Panc1 (cell line): ENCODE measurements around the gene NTMT1. TPM values are rescaled to one million over a fixed set of nuclear protein-coding genes. Genes with fewer than 3 reads are reported as not detected.

ENCODE experiments used
- ATAC-seq: fragments of 200-7000 bp; cut with Tn5 transposase; 2 replicates; pipeline ENCODE4 v1.9.1; 2020; ENCODE audit warnings: mild to moderate bottlenecking, moderate library complexity
- BruUV-seq: library from RNA; stranded (reverse); fragments of 400-500 nt; replicated peaks from 2 replicates; lab custom pipeline; 2021; lab: Mats Ljungman, UMichigan
- CTCF ChIA-PET: fragments of 300-600 bp; sonication (Branson Sonifier 250); formaldehyde crosslinking; loops from one replicate; lab custom pipeline; 2022; ENCODE audit warnings: antibody characterized with exemption; lab: Charles Lee
- POLR2A ChIA-PET: fragments of 300-600 bp; sonication (Branson Sonifier 250); formaldehyde crosslinking; loops from one replicate; lab custom pipeline; 2022; ENCODE audit warnings: antibody characterized with exemption; lab: Charles Lee
- DNase-seq: peaks from one replicate; pipeline ENCODE4 v3.0.0-alpha.2; 2010; ENCODE audit warnings: low read depth, low spot score
- H3K27ac ChIP-seq: 2 replicates; pipeline ENCODE4 v1.5.1; 2011; ENCODE audit warnings: mild to moderate bottlenecking, low read length, inconsistent platforms
- H3K27me3 ChIP-seq: fragments of 200-500 bp; sonication (Bioruptor generic); 2 replicates; pipeline ENCODE4 v1.6.0; 2014; ENCODE audit warnings: low read length, inconsistent platforms; ENCODE audit not compliant: control insufficient read depth, insufficient read depth
- H3K36me3 ChIP-seq: fragments of 200-500 bp; sonication (Bioruptor generic); 2 replicates; pipeline ENCODE4 v1.5.1; 2014; ENCODE audit warnings: inconsistent platforms, mild to moderate bottlenecking, low read length, moderate library complexity; ENCODE audit not compliant: control insufficient read depth, insufficient read depth
- H3K4me1 ChIP-seq: 2 replicates; pipeline ENCODE4 v1.5.1; 2011; ENCODE audit warnings: inconsistent platforms, mild to moderate bottlenecking, low read length, moderate library complexity; ENCODE audit not compliant: control insufficient read depth, insufficient read depth
- H3K4me3 ChIP-seq, 2 experiments: 2 replicates each; pipeline ENCODE4 v1.5.1; 2011 to 2012; ENCODE audit warnings: low read depth in 2 of 2, low read length in 2 of 2, mild to moderate bottlenecking in 2 of 2, inconsistent platforms in 1 of 2, moderate library complexity in 1 of 2
- H3K9me3 ChIP-seq: fragments of 200-500 bp; sonication (Bioruptor generic); 2 replicates; pipeline ENCODE4 v1.5.1; 2014; ENCODE audit warnings: low read depth, mild to moderate bottlenecking, inconsistent platforms, low read length, moderate library complexity; ENCODE audit not compliant: control insufficient read depth, insufficient read depth
- CTCF ChIP-seq: fragments of 450-650 bp; IDR thresholded peaks from 2 replicates; pipeline ENCODE4 v1.5.1; 2017; ENCODE audit warnings: mild to moderate bottlenecking
- POLR2AphosphoS5 ChIP-seq: IDR thresholded peaks from 2 replicates; pipeline ENCODE4 v1.6.1; 2012; ENCODE audit warnings: mild to moderate bottlenecking, low read depth, low read length, moderate library complexity
- REST ChIP-seq, 2 experiments: IDR thresholded peaks; 2 replicates each; pipeline ENCODE4 v1.6.1; 2011 to 2012; ENCODE audit warnings: low read depth in 2 of 2, control low read depth in 1 of 2, low read length in 1 of 2, mild to moderate bottlenecking in 1 of 2, moderate library complexity in 1 of 2; ENCODE audit not compliant: insufficient read depth in 1 of 2
- SIN3A ChIP-seq: IDR thresholded peaks from 2 replicates; pipeline ENCODE4 v1.6.1; 2012; ENCODE audit warnings: low read depth, mild to moderate bottlenecking, low read length, moderate library complexity, borderline replicate concordance; ENCODE audit not compliant: insufficient read depth
- TCF7L2 ChIP-seq: IDR thresholded peaks from 2 replicates; pipeline ENCODE4 v1.6.1; 2011; ENCODE audit warnings: mild to moderate bottlenecking, low read depth, low read length, inconsistent platforms
- in situ Hi-C: cut with HindIII; loops from 2 replicates; pipeline ENCODE4 v1.10.0; 2016; ENCODE audit warnings: low sequenced_read_pairs, low pct_unique_long_range_greater_than_20kb
- intact Hi-C: fragments of 100-400 bp; cut with micrococcal nuclease; formaldehyde crosslinking; loops from one replicate; pipeline ENCODE4 v1.10.0; 2022; ENCODE audit not compliant: unreplicated experiment
- total RNA-seq: library from RNA; stranded (reverse); gene quantifications from one replicate; pipeline ENCODE4 v1.2.1, GENCODE V29; 2021; ENCODE audit not compliant: unreplicated experiment

Gene NTMT1
- total RNA-seq, 1 experiment from 2014 or later = 47.5 TPM

DNA sequence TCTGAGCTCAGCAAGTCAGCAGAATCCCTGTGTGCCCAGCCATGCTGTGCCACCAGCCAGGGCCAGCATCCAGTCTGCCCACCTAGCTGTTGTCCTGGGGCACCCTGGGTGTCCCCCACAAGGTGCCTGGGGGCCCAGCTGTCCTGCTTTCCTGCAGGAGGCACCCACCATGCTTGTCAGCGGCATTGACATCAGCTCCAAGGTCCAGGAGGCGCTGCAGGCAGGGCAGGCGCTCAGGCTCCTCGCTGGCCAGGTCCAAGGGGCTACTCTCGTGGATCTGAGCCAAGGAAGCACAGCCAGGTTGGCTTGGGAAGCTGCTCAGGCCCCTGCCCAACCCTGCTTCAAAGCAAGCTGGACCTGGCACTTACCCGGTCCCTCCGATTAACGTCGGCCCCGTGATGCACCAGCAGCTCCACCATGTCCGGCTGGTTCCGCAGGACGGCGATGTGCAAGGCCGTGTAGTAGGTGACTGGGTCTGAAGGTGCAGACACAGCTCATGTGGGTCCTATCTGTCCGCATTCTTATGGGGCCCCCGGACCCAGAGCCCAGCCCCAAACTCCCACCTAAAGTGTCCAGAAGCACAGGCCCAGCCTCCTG, 13.2 kb downstream of the NTMT1 start:
- in situ Hi-C loops = no loop called here
- ChIA-PET POLR2A (no interaction called here), CTCF (interaction anchor here (1.1 kb wide), 1 partner anchor 30 kb away, joined by 3 read pairs; no protein-coding TSS in a partner anchor)
- Histone ChIP-seq H3K36me3 (no peaks in the 10 kb centered on the region; the same call in 1 of the 2 replicates), H3K4me1 (no peaks in the 10 kb centered on the region), H3K27ac (no peak overlapping the region), H3K4me3 (no peak overlapping the region), H3K27me3 (no peaks in the 10 kb centered on the region), H3K9me3 (no peaks in the 10 kb centered on the region)
- intact Hi-C loops = no loop called here
- no peak for ATAC-seq
- no peak for DNase-seq
- TF ChIP-seq TCF7L2 (no peak), CTCF (no peak), SIN3A (no peak), POLR2AphosphoS5 (no peak), REST (IDR thresholded peaks at IDR 0.05; ENCODE audit: insufficient read depth in 1 of 2, low read depth in 2 of 2, low read length in 1 of 2) (no peak)
- no TSS peak for BruUV-seq

DNA sequence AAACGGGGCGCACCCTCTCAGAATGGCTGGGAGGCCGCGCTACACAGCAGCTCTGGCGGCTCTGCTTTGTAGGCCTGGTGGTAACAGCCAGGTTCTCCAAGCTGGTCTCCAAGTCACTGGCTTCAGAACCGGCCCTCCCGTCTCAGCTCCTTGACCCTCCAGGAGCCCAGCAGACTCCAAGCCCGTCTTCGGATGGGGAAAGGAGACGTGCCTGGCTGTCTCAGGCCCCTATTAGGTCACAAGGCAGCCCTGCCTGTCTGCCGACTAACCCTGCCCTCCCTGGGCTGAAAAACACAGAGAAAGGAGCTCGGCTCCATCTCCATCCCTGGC, 13.8 kb downstream of the NTMT1 start:
- ATAC-seq (no peak), DNase-seq (no peak)
- TF ChIP-seq SIN3A (no peak), TCF7L2 (no peak), CTCF (no peak), REST (IDR thresholded peaks at IDR 0.05; ENCODE audit: insufficient read depth in 1 of 2, low read depth in 2 of 2, low read length in 1 of 2) (no peak), POLR2AphosphoS5 (no peak)
- ChIA-PET CTCF (interaction anchor here (0.6 to 1.1 kb wide), 2 partner anchors 31 to 145 kb away, joined by 3 to 5 read pairs; no protein-coding TSS in a partner anchor), POLR2A (interaction anchor here (0.5 kb wide), 1 partner anchor 462 kb away, joined by 4 read pairs; no protein-coding TSS in a partner anchor)
- Histone ChIP-seq H3K4me1 (no peaks in the 10 kb centered on the region), H3K9me3 (no peaks in the 10 kb centered on the region), H3K27me3 (no peaks in the 10 kb centered on the region), H3K4me3 (no peak overlapping the region), H3K36me3 (no peaks in the 10 kb centered on the region; the same call in 1 of the 2 replicates), H3K27ac (no peak overlapping the region)
- in situ Hi-C loops (no loop called here), intact Hi-C loops (loop anchor here (5.0 kb wide), 2 partner anchors 78 to 143 kb away; no protein-coding TSS in a partner anchor)
- BruUV-seq = no TSS peak
